OCI-LY1 (cell line): ENCODE results near the gene ARHGAP6.

Source experiments
- H2AFZ ChIP-seq: fragments of 200-600 bp; sonication (generic), shearing (Covaris generic); 2 replicates; pipeline ENCODE4 v1.6.0; 2014; ENCODE audit warnings: antibody characterized with exemption, mild to moderate bottlenecking, low read length
- H3F3A ChIP-seq: fragments of 200-600 bp; sonication (generic), shearing (Covaris generic); 2 replicates; pipeline ENCODE4 v1.6.0; 2014; ENCODE audit warnings: mild to moderate bottlenecking, antibody characterized with exemption, low read length, moderate library complexity; ENCODE audit not compliant: insufficient read depth
- H3K27ac ChIP-seq: fragments of 200-600 bp; sonication (generic); 2 replicates; pipeline ENCODE4 v1.5.1; 2014; ENCODE audit warnings: low read length, mixed run types, mild to moderate bottlenecking, low read depth; ENCODE audit not compliant: poor library complexity, severe bottlenecking
- H3K27me3 ChIP-seq: fragments of 200-600 bp; sonication (generic); 2 replicates; pipeline ENCODE4 v1.6.0; 2014; ENCODE audit warnings: antibody characterized with exemption, mild to moderate bottlenecking, low read length, moderate library complexity; ENCODE audit not compliant: insufficient read depth
- H3K36me3 ChIP-seq: fragments of 200-600 bp; sonication (generic); 2 replicates; pipeline ENCODE4 v1.6.1; 2014; ENCODE audit warnings: mild to moderate bottlenecking, antibody characterized with exemption, low read length, moderate library complexity, mixed read lengths; ENCODE audit not compliant: insufficient read depth
- H3K4me1 ChIP-seq: fragments of 200-600 bp; sonication (generic); 2 replicates; pipeline ENCODE4 v1.5.1; 2014; ENCODE audit warnings: mild to moderate bottlenecking, low read length, moderate library complexity; ENCODE audit not compliant: insufficient read depth, severe bottlenecking
- H3K4me2 ChIP-seq: fragments of 200-600 bp; sonication (generic), shearing (Covaris generic); 2 replicates; pipeline ENCODE4 v1.6.1; 2014; ENCODE audit warnings: low read length
- H3K4me3 ChIP-seq: fragments of 200-600 bp; sonication (generic); 2 replicates; pipeline ENCODE4 v1.5.1; 2014; ENCODE audit warnings: low read length, low read depth, mild to moderate bottlenecking, mixed read lengths; ENCODE audit not compliant: poor library complexity, severe bottlenecking
- H3K79me2 ChIP-seq: fragments of 200-600 bp; shearing (Covaris generic); 2 replicates; pipeline ENCODE4 v1.6.1; 2016; ENCODE audit warnings: mixed run types, low read length, mixed read lengths; ENCODE audit not compliant: insufficient read depth
- H3K9ac ChIP-seq: fragments of 200-600 bp; sonication (generic), shearing (Covaris generic); 2 replicates; pipeline ENCODE4 v1.6.1; 2014; ENCODE audit warnings: mild to moderate bottlenecking, low read length, mixed read lengths
- H3K9me2 ChIP-seq: fragments of 200-600 bp; sonication (generic), shearing (Covaris generic); 2 replicates; pipeline ENCODE4 v1.6.1; 2014; ENCODE audit warnings: low read depth, mild to moderate bottlenecking, low read length, mixed read lengths
- H3K9me3 ChIP-seq: fragments of 200-600 bp; shearing (Covaris generic); 2 replicates; pipeline ENCODE4 v1.6.1; 2014; ENCODE audit warnings: low read length, mixed read lengths
- H4K20me1 ChIP-seq: fragments of 200-600 bp; sonication (generic), shearing (Covaris generic); 2 replicates; pipeline ENCODE4 v1.6.0; 2016; ENCODE audit warnings: mild to moderate bottlenecking, low read length; ENCODE audit not compliant: insufficient read depth
- EZH2 ChIP-seq: fragments of 200-600 bp; sonication (generic), shearing (Covaris generic); IDR thresholded peaks from 2 replicates; pipeline ENCODE4 v1.8.0; 2017; ENCODE audit warnings: borderline replicate concordance, mixed run types, mild to moderate bottlenecking, antibody characterized with exemption, low read length, moderate library complexity, mixed read lengths
- TF ChIP-seq, protein P1 (sequence below): fragments of 200-600 bp; sonication (generic), shearing (Covaris generic); IDR thresholded peaks from 2 replicates; pipeline ENCODE4 v1.5.1; 2017; ENCODE audit warnings: mild to moderate bottlenecking, antibody characterized with exemption, low read length, moderate library complexity, mixed read lengths

The ARHGAP6 gene

DNA sequence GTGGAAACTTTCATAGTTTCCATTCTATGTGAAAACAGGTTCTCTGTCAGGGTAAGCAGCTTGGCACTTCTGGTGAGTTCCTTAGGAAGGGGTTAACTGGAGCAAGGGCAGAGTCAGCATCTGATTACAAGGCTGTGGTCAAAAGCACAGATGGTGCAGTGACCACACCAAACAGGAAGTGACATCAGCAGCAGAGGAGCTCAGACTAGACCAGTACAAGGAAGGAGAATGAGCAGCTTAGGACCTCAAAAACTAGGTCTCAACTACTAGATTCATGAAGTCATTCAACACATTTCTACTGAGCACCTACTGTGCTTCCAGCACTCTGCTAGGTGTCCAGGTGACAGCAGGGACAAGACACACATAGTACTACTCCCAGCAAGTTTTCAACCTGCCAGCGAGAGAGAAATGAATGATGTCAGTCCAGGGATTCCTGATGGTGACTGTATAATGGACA lies 242.3 kb downstream of the ARHGAP6 start:
- H3K4me2 ChIP-seq: no peak overlapping the region
- H3K27ac ChIP-seq: no peak overlapping the region
- H3K4me3 ChIP-seq: no peak overlapping the region
- no peaks in the 10 kb centered on the region for H3K27me3 ChIP-seq
- no peaks in the 10 kb centered on the region for H3K9me3 ChIP-seq
- no peaks in the 10 kb centered on the region for H3F3A ChIP-seq
- no peaks in the 10 kb centered on the region for H3K79me2 ChIP-seq
- no peak for TF ChIP-seq EZH2
- TF ChIP-seq, protein P1, sequence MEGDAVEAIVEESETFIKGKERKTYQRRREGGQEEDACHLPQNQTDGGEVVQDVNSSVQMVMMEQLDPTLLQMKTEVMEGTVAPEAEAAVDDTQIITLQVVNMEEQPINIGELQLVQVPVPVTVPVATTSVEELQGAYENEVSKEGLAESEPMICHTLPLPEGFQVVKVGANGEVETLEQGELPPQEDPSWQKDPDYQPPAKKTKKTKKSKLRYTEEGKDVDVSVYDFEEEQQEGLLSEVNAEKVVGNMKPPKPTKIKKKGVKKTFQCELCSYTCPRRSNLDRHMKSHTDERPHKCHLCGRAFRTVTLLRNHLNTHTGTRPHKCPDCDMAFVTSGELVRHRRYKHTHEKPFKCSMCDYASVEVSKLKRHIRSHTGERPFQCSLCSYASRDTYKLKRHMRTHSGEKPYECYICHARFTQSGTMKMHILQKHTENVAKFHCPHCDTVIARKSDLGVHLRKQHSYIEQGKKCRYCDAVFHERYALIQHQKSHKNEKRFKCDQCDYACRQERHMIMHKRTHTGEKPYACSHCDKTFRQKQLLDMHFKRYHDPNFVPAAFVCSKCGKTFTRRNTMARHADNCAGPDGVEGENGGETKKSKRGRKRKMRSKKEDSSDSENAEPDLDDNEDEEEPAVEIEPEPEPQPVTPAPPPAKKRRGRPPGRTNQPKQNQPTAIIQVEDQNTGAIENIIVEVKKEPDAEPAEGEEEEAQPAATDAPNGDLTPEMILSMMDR: no peak
- no peaks in the 10 kb centered on the region for H3K36me3 ChIP-seq
- H2AFZ ChIP-seq: no peak overlapping the region
- no peaks in the 10 kb centered on the region for H4K20me1 ChIP-seq
- no peak overlapping the region for H3K9ac ChIP-seq
- H3K4me1 ChIP-seq: peaks cover 9% of the 10 kb centered on the region
- H3K9me2 ChIP-seq: no peaks in the 10 kb centered on the region

DNA sequence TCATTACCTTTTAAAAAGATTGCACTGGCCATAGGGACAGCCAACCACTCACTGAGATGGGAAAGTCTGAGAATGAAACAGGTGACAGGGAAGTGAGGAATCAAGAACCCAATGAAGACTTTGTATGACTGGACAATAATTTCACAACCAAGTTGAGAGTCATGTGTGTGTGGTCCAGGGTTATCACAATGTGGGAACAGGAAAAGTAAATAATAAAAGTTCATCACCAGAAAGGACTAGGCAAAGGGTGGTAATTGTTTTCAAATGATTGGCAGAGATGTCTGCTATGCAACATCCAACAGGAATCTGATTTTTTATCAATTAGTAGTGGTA lies 243.2 kb downstream of the ARHGAP6 start:
- Histone ChIP-seq H3F3A (no peaks in the 10 kb centered on the region), H3K9ac (no peak overlapping the region), H4K20me1 (no peaks in the 10 kb centered on the region), H3K27ac (no peak overlapping the region), H3K4me1 (peaks cover 9% of the 10 kb centered on the region), H3K4me2 (no peak overlapping the region), H3K9me3 (no peaks in the 10 kb centered on the region), H3K27me3 (no peaks in the 10 kb centered on the region), H3K4me3 (no peak overlapping the region), H3K9me2 (no peaks in the 10 kb centered on the region), H3K79me2 (no peaks in the 10 kb centered on the region), H2AFZ (no peak overlapping the region), H3K36me3 (no peaks in the 10 kb centered on the region)
- no peak for TF ChIP-seq EZH2
- TF ChIP-seq, protein P1: no peak

DNA sequence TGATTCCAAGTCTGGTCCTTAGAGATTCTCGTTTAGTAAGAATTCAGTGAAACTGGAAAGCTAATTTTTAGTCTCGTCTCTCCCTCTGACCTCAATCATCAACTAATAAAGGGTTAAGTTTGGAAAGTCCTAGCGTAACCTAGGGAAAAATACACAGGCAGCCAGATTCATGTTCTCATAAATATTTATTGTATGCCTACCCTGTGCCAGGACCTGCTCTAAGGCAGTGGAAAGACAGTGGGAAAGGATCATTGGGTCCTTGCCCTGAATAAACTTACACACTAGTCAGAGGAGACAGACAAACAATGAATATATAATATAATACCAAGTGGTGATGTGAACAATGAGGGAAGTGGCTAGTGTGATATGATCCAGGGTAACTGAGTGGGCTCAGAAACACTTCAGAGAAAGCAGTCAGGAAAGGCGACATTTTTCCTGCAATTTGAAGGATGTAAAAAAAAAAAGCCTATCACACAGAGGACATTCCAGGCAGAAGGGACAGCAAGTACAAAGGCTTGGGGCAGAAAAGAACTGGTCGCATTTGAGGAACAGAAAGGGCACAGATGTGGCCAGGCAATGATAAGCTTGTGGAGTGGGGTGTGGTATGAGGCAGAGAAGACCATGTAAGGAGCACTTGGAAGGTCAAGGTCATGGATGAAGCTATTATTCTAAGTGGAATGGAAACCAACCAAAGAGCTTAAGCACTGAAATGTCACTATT lies 243.8 kb downstream of the ARHGAP6 start:
- H3K36me3 ChIP-seq: no peaks in the 10 kb centered on the region
- H3K4me2 ChIP-seq: no peak overlapping the region
- H3K4me3 ChIP-seq: no peak overlapping the region
- H3K27me3 ChIP-seq: no peaks in the 10 kb centered on the region
- no peak overlapping the region for H3K27ac ChIP-seq
- no peaks in the 10 kb centered on the region for H3K9me2 ChIP-seq
- H2AFZ ChIP-seq: no peak overlapping the region
- TF ChIP-seq, protein P1: no peak
- no peaks in the 10 kb centered on the region for H3K79me2 ChIP-seq
- H3K4me1 ChIP-seq: peaks cover 9% of the 10 kb centered on the region
- H3K9me3 ChIP-seq: no peaks in the 10 kb centered on the region
- no peaks in the 10 kb centered on the region for H3F3A ChIP-seq
- no peaks in the 10 kb centered on the region for H4K20me1 ChIP-seq
- no peak overlapping the region for H3K9ac ChIP-seq
